ENCODE measurements around the gene KRTAP4-2. TPM values are rescaled to one million over a fixed set of nuclear protein-coding genes. Genes with fewer than 3 reads are reported as not detected.

The KRTAP4-2 gene
- total and polyA plus RNA-seq, 10 of the 15 experiments (the other 5 are each of a cell fraction or from before 2014, with no cell fraction given), result not detected

DNA sequence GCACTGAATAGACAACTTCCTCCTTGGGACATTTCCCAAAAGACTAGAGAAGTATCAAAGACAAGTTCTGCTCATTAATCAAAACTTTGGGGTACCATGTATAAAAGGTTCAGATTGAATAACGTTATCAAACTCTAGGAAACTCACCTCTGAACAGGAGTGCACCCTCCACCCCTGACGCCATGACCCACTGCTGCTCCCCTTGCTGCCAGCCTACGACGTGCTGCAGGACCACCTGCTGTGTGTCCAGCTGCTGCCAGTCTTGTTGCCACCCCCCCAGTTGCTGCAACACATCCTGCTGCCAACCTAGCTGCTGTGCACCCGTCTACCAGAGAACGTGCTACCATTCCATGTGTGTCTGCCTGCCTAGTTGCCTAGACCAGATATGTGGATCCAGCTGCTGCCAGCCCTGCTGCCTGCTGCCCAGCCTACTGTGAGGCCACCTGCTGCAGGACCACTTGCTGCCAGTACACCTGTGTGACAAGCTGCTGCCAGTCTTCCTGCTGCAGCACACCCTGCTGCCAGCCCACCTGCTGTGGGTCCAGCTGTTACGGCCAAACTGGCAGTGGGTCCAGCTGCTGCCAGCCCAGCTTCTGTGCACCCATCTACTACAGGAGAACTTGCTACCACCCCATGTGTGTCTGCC lies 34.6 kb upstream of the KRTAP4-2 start:
- RAD21 ChIA-PET (ENCODE audit: unreplicated experiment), result no interaction called here
- no peak for DNase-seq (ENCODE audit: low read depth, low spot score)
- H3K36me3 ChIP-seq (ENCODE audit: control insufficient read depth in 2 of 2, insufficient read depth in 2 of 2, low read length in 1 of 2), result no peaks in the 10 kb centered on the region
- intact Hi-C loops (cut with micrococcal nuclease; ENCODE audit: unreplicated experiment) (no loop called here), in situ Hi-C loops (cut with MboI) (no loop called here)
- H3K9ac ChIP-seq (ENCODE audit: control insufficient read depth, insufficient read depth, low read length), result no peak overlapping the region
- CTCF ChIA-PET, result no interaction called here
- SMC1A ChIA-PET (ENCODE audit: uncharacterized antibody, unreplicated experiment), result no interaction called here
- no peak for TF ChIP-seq RBBP5 (conservative IDR thresholded peaks at IDR 0.05)
- TF ChIP-seq, protein P1, sequence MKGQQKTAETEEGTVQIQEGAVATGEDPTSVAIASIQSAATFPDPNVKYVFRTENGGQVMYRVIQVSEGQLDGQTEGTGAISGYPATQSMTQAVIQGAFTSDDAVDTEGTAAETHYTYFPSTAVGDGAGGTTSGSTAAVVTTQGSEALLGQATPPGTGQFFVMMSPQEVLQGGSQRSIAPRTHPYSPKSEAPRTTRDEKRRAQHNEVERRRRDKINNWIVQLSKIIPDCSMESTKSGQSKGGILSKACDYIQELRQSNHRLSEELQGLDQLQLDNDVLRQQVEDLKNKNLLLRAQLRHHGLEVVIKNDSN (IDR thresholded peaks at IDR 0.05; ENCODE audit: borderline replicate concordance, extremely low read length, insufficient read depth, low read depth, low read length), result no peak
- no peak overlapping the region for H3K4me3 ChIP-seq
- no peak for FAIRE-seq
- H3K27ac ChIP-seq (ENCODE audit: control insufficient read depth, insufficient read depth), result no peak overlapping the region
- POLR2A ChIA-PET, result no interaction called here
- WGBS (ENCODE audit: insufficient coverage, insufficient replicate concordance, low lambda C conversion rate, missing lambda C conversion rate), result 14% methylated on average over 7 of the region's 7 CpGs
- no peaks in the 10 kb centered on the region for H4K20me1 ChIP-seq (ENCODE audit: control insufficient read depth, insufficient read depth)
- H2AFZ ChIP-seq (ENCODE audit: control insufficient read depth, low read depth, low read length), result no peak overlapping the region
- H3K27me3 ChIP-seq (replicated peaks in 1 of 2; ENCODE audit: control insufficient read depth in 2 of 2, insufficient read depth in 2 of 2, low read length in 1 of 2), result no peaks in the 10 kb centered on the region; a peak in 1 of 4 replicates
- H3K4me2 ChIP-seq (ENCODE audit: control insufficient read depth, insufficient read depth), result no peak overlapping the region
- no peaks in the 10 kb centered on the region for H3K4me1 ChIP-seq (ENCODE audit: control insufficient read depth, insufficient read depth, low read length)
- no TSS peak for BruUV-seq (replicated peaks)
- no peaks in the 10 kb centered on the region for H3K9me3 ChIP-seq (replicated peaks; ENCODE audit: control insufficient read depth, insufficient read depth, low read length)
- ATAC-seq, result no peak
- no peaks in the 10 kb centered on the region for H3K79me2 ChIP-seq (ENCODE audit: control insufficient read depth, insufficient read depth, low read length)

DNA sequence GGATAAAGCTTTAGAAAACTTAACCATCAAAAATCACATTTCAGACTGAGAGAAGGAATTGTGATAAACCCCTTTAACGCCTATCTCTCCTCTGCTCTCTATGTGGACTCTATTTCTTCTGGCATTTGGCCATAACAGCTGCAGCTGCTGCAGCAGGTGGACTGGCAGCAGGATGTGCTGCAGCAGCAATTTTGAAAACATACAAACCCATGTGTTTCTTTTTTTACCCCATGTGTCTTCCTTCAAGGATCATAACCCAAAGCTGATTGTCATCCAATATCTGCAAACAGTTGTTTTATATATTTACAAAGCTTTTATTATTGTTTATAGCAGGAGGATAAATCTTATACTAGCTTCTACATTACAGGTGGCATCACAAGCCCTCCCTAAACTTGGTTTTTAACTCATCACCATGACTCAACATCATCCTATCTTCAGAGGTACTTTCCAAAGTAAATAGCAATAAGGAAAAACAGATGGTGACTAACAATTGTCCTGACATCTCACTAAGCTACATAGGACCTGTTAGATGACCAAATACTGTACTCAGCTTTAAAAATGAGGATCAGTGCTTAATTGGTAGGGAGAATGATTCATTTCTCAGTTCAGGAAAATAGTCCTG lies 33.9 kb upstream of the KRTAP4-2 start:
- in situ Hi-C loops (cut with MboI), result no loop called here
- ChIA-PET SMC1A (ENCODE audit: uncharacterized antibody, unreplicated experiment) (no interaction called here), POLR2A (no interaction called here), CTCF (no interaction called here), RAD21 (ENCODE audit: unreplicated experiment) (no interaction called here)
- Histone ChIP-seq H3K4me1 (ENCODE audit: control insufficient read depth, insufficient read depth, low read length) (no peaks in the 10 kb centered on the region), H2AFZ (ENCODE audit: control insufficient read depth, low read depth, low read length) (no peak overlapping the region), H3K27ac (ENCODE audit: control insufficient read depth, insufficient read depth) (no peak overlapping the region), H3K9ac (ENCODE audit: control insufficient read depth, insufficient read depth, low read length) (no peak overlapping the region), H3K36me3 (ENCODE audit: control insufficient read depth in 2 of 2, insufficient read depth in 2 of 2, low read length in 1 of 2) (no peaks in the 10 kb centered on the region), H3K79me2 (ENCODE audit: control insufficient read depth, insufficient read depth, low read length) (no peaks in the 10 kb centered on the region), H3K4me3 (no peak overlapping the region), H3K27me3 (replicated peaks in 1 of 2; ENCODE audit: control insufficient read depth in 2 of 2, insufficient read depth in 2 of 2, low read length in 1 of 2) (no peaks in the 10 kb centered on the region; a peak in 1 of 4 replicates), H3K9me3 (replicated peaks; ENCODE audit: control insufficient read depth, insufficient read depth, low read length) (no peaks in the 10 kb centered on the region), H4K20me1 (ENCODE audit: control insufficient read depth, insufficient read depth) (no peaks in the 10 kb centered on the region), H3K4me2 (ENCODE audit: control insufficient read depth, insufficient read depth) (no peak overlapping the region)
- ATAC-seq (no peak), FAIRE-seq (no peak), DNase-seq (ENCODE audit: low read depth, low spot score) (no peak)
- WGBS (ENCODE audit: insufficient coverage, insufficient replicate concordance, low lambda C conversion rate, missing lambda C conversion rate), result 0% methylated on average over 1 of the region's 1 CpG
- intact Hi-C loops (cut with micrococcal nuclease; ENCODE audit: unreplicated experiment), result no loop called here
- BruUV-seq (replicated peaks), result no TSS peak
- TF ChIP-seq NFIC (IDR thresholded peaks at IDR 0.05; ENCODE audit: low read depth, low read length) (no peak), WRNIP1 (IDR thresholded peaks at IDR 0.05; ENCODE audit: borderline replicate concordance, low read depth, low read length) (no peak), POLR2AphosphoS5 (IDR thresholded peaks at IDR 0.05; ENCODE audit: low read length) (no peak), JUNB (IDR thresholded peaks at IDR 0.05) (no peak)
